Keratinocyte (primary cell): ENCODE measurements around the gene CDS2.

Experiments
- EZH2 ChIP-seq: IDR thresholded peaks from one replicate; pipeline ENCODE4 v1.6.1; 2012; ENCODE audit warnings: inconsistent platforms, mild to moderate bottlenecking, low read length, moderate library complexity
- TF ChIP-seq, protein P1 (sequence below), 3 experiments: IDR thresholded peaks in 1 of 3; conservative IDR thresholded peaks in 1 of 3; optimal IDR thresholded peaks in 1 of 3; 2 replicates in 2 of 3; 3 replicates in 1 of 3; pipeline versions ENCODE3 to v1.5.1; 2011; ENCODE audit warnings: low read length in 3 of 3, mild to moderate bottlenecking in 3 of 3, moderate library complexity in 2 of 3, control low read depth in 1 of 3, inconsistent platforms in 1 of 3; ENCODE audit not compliant: insufficient read depth in 2 of 3; ENCODE audit errors: extremely low read depth in 1 of 3

DNA sequence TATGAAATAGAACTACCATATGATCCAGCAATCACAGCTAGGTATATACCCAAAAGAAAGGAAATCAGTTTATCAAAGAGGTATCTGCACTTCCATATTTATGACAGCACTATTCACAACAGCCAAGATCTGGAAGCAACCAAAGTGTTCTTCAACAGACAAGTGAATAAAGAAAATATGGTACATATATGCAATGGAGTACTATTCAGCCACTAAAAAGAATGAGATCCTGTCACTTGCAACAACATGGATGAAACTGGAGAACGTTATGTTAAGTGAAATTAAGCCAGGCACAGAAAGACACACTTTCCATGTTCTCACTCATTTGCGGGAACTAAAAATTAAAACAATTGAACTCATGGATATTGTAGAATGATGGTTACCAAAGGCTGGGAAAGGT, 22.3 kb upstream of the CDS2 start:
- TF ChIP-seq, protein P1, sequence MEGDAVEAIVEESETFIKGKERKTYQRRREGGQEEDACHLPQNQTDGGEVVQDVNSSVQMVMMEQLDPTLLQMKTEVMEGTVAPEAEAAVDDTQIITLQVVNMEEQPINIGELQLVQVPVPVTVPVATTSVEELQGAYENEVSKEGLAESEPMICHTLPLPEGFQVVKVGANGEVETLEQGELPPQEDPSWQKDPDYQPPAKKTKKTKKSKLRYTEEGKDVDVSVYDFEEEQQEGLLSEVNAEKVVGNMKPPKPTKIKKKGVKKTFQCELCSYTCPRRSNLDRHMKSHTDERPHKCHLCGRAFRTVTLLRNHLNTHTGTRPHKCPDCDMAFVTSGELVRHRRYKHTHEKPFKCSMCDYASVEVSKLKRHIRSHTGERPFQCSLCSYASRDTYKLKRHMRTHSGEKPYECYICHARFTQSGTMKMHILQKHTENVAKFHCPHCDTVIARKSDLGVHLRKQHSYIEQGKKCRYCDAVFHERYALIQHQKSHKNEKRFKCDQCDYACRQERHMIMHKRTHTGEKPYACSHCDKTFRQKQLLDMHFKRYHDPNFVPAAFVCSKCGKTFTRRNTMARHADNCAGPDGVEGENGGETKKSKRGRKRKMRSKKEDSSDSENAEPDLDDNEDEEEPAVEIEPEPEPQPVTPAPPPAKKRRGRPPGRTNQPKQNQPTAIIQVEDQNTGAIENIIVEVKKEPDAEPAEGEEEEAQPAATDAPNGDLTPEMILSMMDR (optimal IDR thresholded peaks at IDR 0.05 in 1 of 3, IDR thresholded peaks at IDR 0.05 in 1 of 3, conservative IDR thresholded peaks at IDR 0.05 in 1 of 3; ENCODE audit: extremely low read depth in 1 of 3, insufficient read depth in 2 of 3, low read length in 3 of 3), result no peak
- no peak for TF ChIP-seq EZH2
